Caco-2 (cell line): ENCODE measurements around the gene EBF4. TPM values are rescaled to one million over a fixed set of nuclear protein-coding genes. Genes with fewer than 3 reads are reported as not detected.

Source experiments
- BruUV-seq: library from RNA; stranded (reverse); fragments of 400-500 nt; replicated peaks from 2 replicates; lab custom pipeline; 2021; lab: Mats Ljungman, UMichigan
- CTCF ChIA-PET: fragments of 300-600 bp; sonication (Branson Sonifier 250); formaldehyde crosslinking; loops from one replicate; lab custom pipeline; 2022; ENCODE audit warnings: antibody characterized with exemption; lab: Charles Lee
- POLR2A ChIA-PET: fragments of 300-600 bp; sonication (Branson Sonifier 250); formaldehyde crosslinking; loops from one replicate; lab custom pipeline; 2022; ENCODE audit warnings: antibody characterized with exemption; lab: Charles Lee
- DNase-seq, 2 experiments: peaks; one replicate each; pipeline versions ENCODE4 v3.0.0 to v3.0.0-alpha.2; 2020 to 2022
- H3K27me3 ChIP-seq: replicated peaks from 2 replicates; pipeline ENCODE4 v1.6.0; 2011; ENCODE audit warnings: low read length; ENCODE audit not compliant: control insufficient read depth, insufficient read depth
- H3K36me3 ChIP-seq: 2 replicates; pipeline ENCODE4 v1.5.1; 2011; ENCODE audit warnings: low read length; ENCODE audit not compliant: control insufficient read depth, insufficient read depth
- H3K4me1 ChIP-seq: fragments of 250-450 bp; sonication (Bioruptor Pico); 2 replicates; pipeline ENCODE4 v1.5.1; 2020; ENCODE audit warnings: mild to moderate bottlenecking
- H3K4me3 ChIP-seq: 2 replicates; pipeline ENCODE4 v1.5.1; 2011; ENCODE audit warnings: low read depth, mild to moderate bottlenecking, control low read depth, low read length
- H3K9me3 ChIP-seq: fragments of 250-450 bp; sonication (Bioruptor Pico); 2 replicates; pipeline ENCODE4 v1.5.1; 2020; ENCODE audit warnings: mild to moderate bottlenecking, moderate library complexity
- H3K27ac Mint-ChIP-seq: one replicate; pipeline ENCODE4 v1.8.0; 2022; ENCODE audit warnings: mixed read lengths; ENCODE audit not compliant: unreplicated experiment
- H3K27me3 Mint-ChIP-seq: one replicate; pipeline ENCODE4 v1.8.0; 2022; ENCODE audit warnings: mixed read lengths; ENCODE audit not compliant: insufficient read depth, unreplicated experiment
- H3K36me3 Mint-ChIP-seq: one replicate; pipeline ENCODE4 v1.8.0; 2022; ENCODE audit warnings: mild to moderate bottlenecking, mixed read lengths; ENCODE audit not compliant: insufficient read depth, unreplicated experiment
- H3K4me1 Mint-ChIP-seq: one replicate; pipeline ENCODE4 v1.8.0; 2022; ENCODE audit warnings: low read depth, mixed read lengths; ENCODE audit not compliant: unreplicated experiment
- H3K4me3 Mint-ChIP-seq: one replicate; pipeline ENCODE4 v1.8.0; 2022; ENCODE audit warnings: mild to moderate bottlenecking, moderate library complexity, mixed read lengths; ENCODE audit not compliant: unreplicated experiment
- H3K9me3 Mint-ChIP-seq: one replicate; pipeline ENCODE4 v1.8.0; 2022; ENCODE audit warnings: mixed read lengths; ENCODE audit not compliant: unreplicated experiment
- CTCF ChIP-seq, 2 experiments: fragments of 200-600 bp in 1 of 2; IDR thresholded peaks; 1 replicate in 1 of 2; 2 replicates in 1 of 2; pipeline versions ENCODE4 v1.5.1 to v1.8.0; 2011 to 2022; ENCODE audit warnings: antibody characterized with exemption in 1 of 2, control low read depth in 1 of 2, inconsistent platforms in 1 of 2, low read depth in 1 of 2, low read length in 1 of 2, mild to moderate bottlenecking in 1 of 2, moderate library complexity in 1 of 2; ENCODE audit not compliant: insufficient read depth in 1 of 2, severe bottlenecking in 1 of 2, unreplicated experiment in 1 of 2
- intact Hi-C: fragments of 100-400 bp; cut with micrococcal nuclease; formaldehyde crosslinking; loops from one replicate; pipeline ENCODE4 v1.10.0; 2022; ENCODE audit not compliant: unreplicated experiment
- total RNA-seq: library from RNA; stranded (reverse); gene quantifications from 2 replicates; pipeline ENCODE4 v1.2.3, GENCODE V29; 2022

The EBF4 gene
- total RNA-seq, 1 experiment from 2014 or later, result 7.5 TPM

DNA sequence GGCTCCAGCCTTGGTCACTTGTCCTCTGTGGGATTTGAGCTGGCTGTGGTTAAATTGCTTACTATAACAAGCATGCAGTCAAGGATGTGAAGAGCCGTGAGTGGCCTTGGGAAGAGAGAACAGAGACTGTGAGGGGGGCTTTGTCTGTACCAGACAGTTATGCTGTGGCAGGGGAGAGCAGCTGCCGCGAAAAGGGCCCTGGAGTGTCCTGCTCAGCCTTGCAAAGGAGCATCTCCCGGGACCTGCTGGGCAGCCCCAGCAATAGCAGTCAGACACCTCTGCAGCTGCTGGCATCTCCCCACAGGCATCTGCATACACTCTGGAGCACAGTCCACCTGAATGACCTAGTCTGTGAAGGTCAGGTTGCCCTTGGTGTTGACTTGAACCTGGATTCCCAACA, 6.3 kb downstream of the EBF4 start:
- DNase-seq, result no peak
- Mint-ChIP-seq H3K4me1 (no peaks in the 10 kb centered on the region), H3K4me3 (no peak overlapping the region), H3K27ac (no peak overlapping the region), H3K27me3 (peaks cover 4% of the 10 kb centered on the region), H3K36me3 (no peaks in the 10 kb centered on the region), H3K9me3 (no peaks in the 10 kb centered on the region)
- POLR2A ChIA-PET, result no interaction called here
- intact Hi-C loops, result no loop called here
- no TSS peak for BruUV-seq
- no peaks in the 10 kb centered on the region for H3K4me1 ChIP-seq
- CTCF ChIA-PET, result no interaction called here
- H3K4me3 ChIP-seq, result no peak overlapping the region
- H3K9me3 ChIP-seq, result no peaks in the 10 kb centered on the region
- no peak for TF ChIP-seq CTCF (IDR thresholded peaks at IDR 0.05; ENCODE audit: insufficient read depth in 1 of 2, low read depth in 1 of 2, low read length in 1 of 2, severe bottlenecking in 1 of 2, unreplicated experiment in 1 of 2)
- H3K27me3 ChIP-seq, result no peaks in the 10 kb centered on the region
- no peaks in the 10 kb centered on the region for H3K36me3 ChIP-seq

DNA sequence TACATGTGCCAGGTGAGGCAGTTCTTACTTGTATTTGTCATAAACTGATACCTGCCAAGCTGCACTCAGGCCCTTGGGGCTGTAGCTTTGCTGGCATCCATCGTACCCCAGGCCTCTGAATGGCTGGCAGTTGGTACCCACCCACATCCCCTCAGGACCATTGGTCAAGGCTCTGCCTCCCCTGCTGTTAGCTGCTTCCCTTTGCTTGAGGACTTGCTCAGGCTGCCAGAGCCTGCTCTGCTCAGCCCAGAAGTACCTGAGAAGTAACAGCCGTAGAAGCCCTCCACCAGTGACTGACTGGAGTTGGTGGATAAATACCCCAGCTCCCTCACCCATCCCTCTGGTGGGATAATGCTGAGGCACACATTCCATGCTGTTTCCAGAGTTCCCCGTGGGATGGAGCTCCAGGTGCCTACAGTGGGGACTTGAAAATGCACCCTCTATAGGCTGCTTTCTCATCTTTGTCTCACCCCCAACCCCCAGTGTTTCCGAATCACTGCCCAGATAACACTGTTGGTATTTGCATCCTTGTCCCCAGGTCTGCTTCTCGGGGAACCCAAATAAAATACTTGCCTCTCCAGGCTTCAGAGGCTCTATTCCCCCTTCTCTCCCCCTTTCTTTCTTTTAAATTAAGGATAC, 7.3 kb downstream of the EBF4 start:
- POLR2A ChIA-PET, result interaction anchor here (0.5 kb wide), 1 partner anchor 14 kb away, joined by 3 read pairs; no protein-coding TSS in a partner anchor
- Mint-ChIP-seq H3K4me3 (no peak overlapping the region), H3K9me3 (no peaks in the 10 kb centered on the region), H3K36me3 (no peaks in the 10 kb centered on the region), H3K27me3 (peaks cover 4% of the 10 kb centered on the region), H3K4me1 (no peaks in the 10 kb centered on the region), H3K27ac (no peak overlapping the region)
- no peak for DNase-seq
- no peaks in the 10 kb centered on the region for H3K4me1 ChIP-seq
- no TSS peak for BruUV-seq
- no peaks in the 10 kb centered on the region for H3K9me3 ChIP-seq
- no peaks in the 10 kb centered on the region for H3K27me3 ChIP-seq
- TF ChIP-seq CTCF (IDR thresholded peaks at IDR 0.05; ENCODE audit: insufficient read depth in 1 of 2, low read depth in 1 of 2, low read length in 1 of 2, severe bottlenecking in 1 of 2, unreplicated experiment in 1 of 2), result no peak
- no peaks in the 10 kb centered on the region for H3K36me3 ChIP-seq
- intact Hi-C loops, result no loop called here
- CTCF ChIA-PET, result interaction anchor here (0.6 to 0.7 kb wide), 2 partner anchors 11 to 346 kb away, joined by 3 to 9 read pairs; partner anchors contain the start of gene MRPS26
- H3K4me3 ChIP-seq, result no peak overlapping the region

DNA sequence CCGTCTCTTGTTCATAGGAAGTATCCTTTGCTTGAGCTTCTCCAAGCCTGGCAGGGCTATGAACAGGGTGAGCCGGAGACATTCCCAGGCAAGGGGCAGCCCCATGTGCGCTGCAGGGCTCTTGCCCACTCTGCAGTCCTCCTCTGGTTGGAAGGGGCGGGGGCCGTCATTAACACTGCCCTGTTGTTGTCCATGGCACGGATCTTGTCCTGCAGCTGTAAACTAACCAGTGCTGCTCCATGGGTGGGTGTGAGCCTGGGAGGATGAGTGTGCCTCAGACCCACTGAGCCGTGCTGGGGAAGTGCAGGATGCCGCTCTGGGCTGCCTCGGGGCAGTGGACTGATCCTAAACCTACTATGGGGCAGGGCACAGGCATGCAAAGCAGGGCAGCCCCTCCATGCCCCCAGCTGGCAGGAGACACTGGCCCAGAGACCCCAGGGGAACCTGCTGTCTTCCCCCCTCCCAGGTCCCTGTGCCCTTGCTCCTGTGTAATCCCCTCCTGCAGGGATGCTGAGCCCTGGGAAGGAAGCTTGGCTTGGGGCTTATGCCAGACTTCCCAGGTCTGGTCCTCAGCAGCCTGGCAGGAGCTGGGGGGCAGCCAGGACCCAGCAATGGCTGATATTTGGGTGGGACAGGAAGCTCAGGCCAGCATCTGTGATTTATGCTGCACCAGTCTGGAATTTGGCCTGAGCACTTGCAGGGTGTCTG, 8.5 kb downstream of the EBF4 start:
- Histone ChIP-seq H3K27me3 (no peaks in the 10 kb centered on the region), H3K36me3 (no peaks in the 10 kb centered on the region), H3K4me3 (no peak overlapping the region), H3K9me3 (no peaks in the 10 kb centered on the region), H3K4me1 (no peaks in the 10 kb centered on the region)
- ChIA-PET POLR2A (no interaction called here), CTCF (no interaction called here)
- no TSS peak for BruUV-seq
- peaks cover 4% of the 10 kb centered on the region for H3K27me3 Mint-ChIP-seq
- intact Hi-C loops, result no loop called here
- H3K4me1 Mint-ChIP-seq, result no peaks in the 10 kb centered on the region
- H3K4me3 Mint-ChIP-seq, result no peak overlapping the region
- TF ChIP-seq CTCF (IDR thresholded peaks at IDR 0.05; ENCODE audit: insufficient read depth in 1 of 2, low read depth in 1 of 2, low read length in 1 of 2, severe bottlenecking in 1 of 2, unreplicated experiment in 1 of 2), result no peak
- H3K36me3 Mint-ChIP-seq, result no peaks in the 10 kb centered on the region
- H3K9me3 Mint-ChIP-seq, result no peaks in the 10 kb centered on the region
- DNase-seq, result no peak
- no peak overlapping the region for H3K27ac Mint-ChIP-seq
